ENCODE measurements around the gene FAP.

DNA sequence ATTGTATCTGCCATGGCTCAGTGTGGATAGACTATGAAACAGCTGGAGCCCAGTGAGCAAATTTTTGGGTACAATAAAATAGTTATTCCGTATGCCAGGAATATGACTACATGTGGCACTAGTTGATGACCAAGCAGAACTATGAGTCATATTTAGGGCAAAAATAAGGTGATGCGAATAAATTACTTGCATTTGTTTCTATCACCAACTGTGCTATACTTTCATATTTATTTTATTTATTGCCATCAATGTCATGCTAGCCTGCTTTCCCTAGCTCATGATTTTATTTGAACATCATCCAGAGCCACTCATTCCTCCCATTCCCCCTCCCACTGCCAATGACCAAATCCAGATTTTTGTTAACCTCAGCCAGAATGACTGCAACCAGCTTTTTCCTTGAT, 13.3 kb upstream of the FAP start:
- TF ChIP-seq CTCF (conservative IDR thresholded peaks at IDR 0.05): no peak
- no peak for TF ChIP-seq EZH2 (IDR thresholded peaks at IDR 0.05; ENCODE audit: low read depth)

Data from PC-9 (cell line).